GM23338 (cell line): ENCODE measurements around the gene VILL. TPM values are rescaled to one million over a fixed set of nuclear protein-coding genes. Genes with fewer than 3 reads are reported as not detected.

Source experiments
- ATAC-seq: fragments of 200-7000 bp; cut with Tn5 transposase; 3 replicates; pipeline ENCODE4 v1.9.1; 2020
- DNase-seq: peaks from one replicate; pipeline ENCODE4 v3.0.0-alpha.2; 2015; ENCODE audit warnings: low spot score
- H2AFZ ChIP-seq: fragments of 200-600 bp; sonication (generic); 2 replicates; pipeline ENCODE4 v1.8.0; 2016; ENCODE audit warnings: antibody characterized with exemption, mild to moderate bottlenecking, moderate library complexity
- H3F3A ChIP-seq: fragments of 200-600 bp; sonication (generic); replicated peaks from 2 replicates; pipeline ENCODE4 v1.8.0; 2017; ENCODE audit warnings: antibody characterized with exemption, mixed run types, low read depth
- H3K27ac ChIP-seq: fragments of 200-600 bp; sonication (generic); 2 replicates; pipeline ENCODE4 v1.6.1; 2016; ENCODE audit warnings: low read depth
- H3K27me3 ChIP-seq: fragments of 200-600 bp; sonication (generic); 2 replicates; pipeline ENCODE4 v1.8.0; 2016; ENCODE audit warnings: mild to moderate bottlenecking, mixed run types, moderate library complexity; ENCODE audit not compliant: insufficient read depth
- H3K36me3 ChIP-seq: fragments of 200-600 bp; sonication (generic); 2 replicates; pipeline ENCODE4 v1.8.0; 2016; ENCODE audit warnings: mild to moderate bottlenecking; ENCODE audit not compliant: insufficient read depth
- H3K4me1 ChIP-seq: fragments of 200-600 bp; sonication (generic); 2 replicates; pipeline ENCODE4 v1.8.0; 2016; ENCODE audit warnings: mild to moderate bottlenecking, moderate library complexity; ENCODE audit not compliant: insufficient read depth
- H3K4me2 ChIP-seq: fragments of 200-600 bp; sonication (generic); 2 replicates; pipeline ENCODE4 v1.7.1; 2017; ENCODE audit warnings: mixed run types
- H3K4me3 ChIP-seq: fragments of 200-600 bp; sonication (generic); 2 replicates; pipeline ENCODE4 v1.6.1; 2016; ENCODE audit warnings: mixed run types
- H3K79me2 ChIP-seq: fragments of 200-600 bp; sonication (generic); replicated peaks from 2 replicates; pipeline ENCODE4 v1.8.0; 2017; ENCODE audit warnings: mild to moderate bottlenecking; ENCODE audit not compliant: insufficient read depth
- H3K9me2 ChIP-seq: fragments of 200-600 bp; sonication (generic); 2 replicates; pipeline ENCODE4 v1.8.0; 2017; ENCODE audit not compliant: insufficient read depth
- H4K20me1 ChIP-seq: fragments of 200-600 bp; sonication (generic); replicated peaks from 2 replicates; pipeline ENCODE4 v1.8.0; 2017; ENCODE audit warnings: mild to moderate bottlenecking; ENCODE audit not compliant: insufficient read depth
- H3K27ac Mint-ChIP-seq: 2 replicates; pipeline ENCODE4 v1.8.0; 2020; ENCODE audit warnings: inconsistent platforms, mild to moderate bottlenecking, moderate library complexity, mixed read lengths
- H3K27me3 Mint-ChIP-seq: 3 replicates; pipeline ENCODE4 v1.8.0; 2022; ENCODE audit warnings: low read depth, mild to moderate bottlenecking, moderate library complexity, mixed read lengths, inconsistent platforms; ENCODE audit not compliant: insufficient read depth, poor library complexity
- H3K36me3 Mint-ChIP-seq: 3 replicates; pipeline ENCODE4 v1.8.0; 2021; ENCODE audit warnings: low read depth, mild to moderate bottlenecking, inconsistent platforms, moderate library complexity, mixed read lengths
- H3K4me1 Mint-ChIP-seq: 3 replicates; pipeline ENCODE4 v1.8.0; 2020; ENCODE audit warnings: mild to moderate bottlenecking, inconsistent platforms, mixed read lengths
- H3K4me3 Mint-ChIP-seq: 3 replicates; pipeline ENCODE4 v1.8.0; 2021; ENCODE audit warnings: moderate library complexity, mild to moderate bottlenecking, inconsistent platforms, mixed read lengths
- H3K9me3 Mint-ChIP-seq: 3 replicates; pipeline ENCODE4 v1.8.0; 2020; ENCODE audit warnings: moderate library complexity, mild to moderate bottlenecking, inconsistent platforms, mixed read lengths
- EZH2 ChIP-seq: fragments of 200-600 bp; sonication (generic); IDR thresholded peaks from one replicate; pipeline ENCODE4 v1.8.0; 2017; ENCODE audit warnings: antibody characterized with exemption, mild to moderate bottlenecking, low read depth; ENCODE audit not compliant: unreplicated experiment
- NANOG ChIP-seq: IDR thresholded peaks from 2 replicates; pipeline ENCODE4 v1.6.1; 2016; ENCODE audit warnings: antibody characterized with exemption, borderline replicate concordance
- STAT1 ChIP-seq: IDR thresholded peaks from one replicate; pipeline ENCODE4 v1.6.1; 2016; ENCODE audit warnings: antibody characterized with exemption; ENCODE audit not compliant: unreplicated experiment
- ZNF331 ChIP-seq: fragments of 250-450 bp; sonication (Bioruptor Pico); IDR thresholded peaks from 2 replicates; pipeline ENCODE4 v1.5.0; 2020; ENCODE audit warnings: low read depth, mild to moderate bottlenecking, moderate library complexity
- polyA plus RNA-seq: library from polyadenylated mRNA; unstranded; fragments of >200 nt; fragmentation: Nextera tagmentation; extraction: Ambion mirVana; gene quantifications from 2 replicates; pipeline ENCODE4 v1.2.1, GENCODE V29; 2016
- total RNA-seq: library from RNA; depleted of rRNA; stranded (reverse); fragments of >200 nt; shearing (Covaris generic); gene quantifications from 2 replicates; pipeline ENCODE4 v1.2.3, GENCODE V29; 2014
- TF ChIP-seq, protein P1 (sequence below), 2 experiments: fragments of 200-600 bp in 1 of 2; sonication (generic) in 1 of 2; conservative IDR thresholded peaks; 2 replicates each; pipeline versions ENCODE4 v1.5.1 to v1.6.1; 2016 to 2017; ENCODE audit warnings: antibody characterized with exemption in 2 of 2, low read depth in 2 of 2, mild to moderate bottlenecking in 2 of 2, moderate library complexity in 1 of 2
- TF ChIP-seq, protein P2 (sequence below): fragments of 250-450 bp; sonication (Bioruptor Pico); IDR thresholded peaks from 2 replicates; pipeline ENCODE4 v1.5.0; 2020; ENCODE audit warnings: mild to moderate bottlenecking, moderate library complexity

VILL gene
- total and polyA plus RNA-seq, 2 experiments from 2014 or later, result 2.7 to 9.8 TPM

DNA sequence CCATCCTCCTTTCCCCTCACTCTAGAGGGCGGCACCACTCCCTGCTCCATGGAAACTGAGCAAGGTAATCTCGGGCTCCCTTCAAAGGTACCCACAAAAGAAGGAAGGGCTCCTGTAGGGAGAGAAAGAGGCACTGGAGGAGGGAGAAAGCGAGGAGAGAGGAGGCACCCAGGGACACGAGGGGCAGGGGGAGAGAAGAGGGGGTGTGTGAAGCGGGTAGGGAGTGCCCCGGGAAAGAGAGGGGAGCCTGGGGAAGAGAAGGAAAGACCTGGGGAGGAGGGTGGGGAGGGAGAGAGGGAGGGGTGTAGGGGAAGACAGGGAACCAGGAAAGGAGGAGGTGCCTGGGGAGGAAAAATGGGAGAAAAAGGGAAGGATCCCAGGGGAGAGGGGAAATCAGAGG, 523 bp downstream of the VILL start:
- Histone ChIP-seq H3K79me2 (no peaks in the 10 kb centered on the region), H3K27me3 (no peaks in the 10 kb centered on the region), H2AFZ (peak overlapping the region; percentile 96), H4K20me1 (no peaks in the 10 kb centered on the region), H3K4me2 (peak overlapping the region; percentile 80), H3K27ac (no peak overlapping the region), H3K4me1 (peaks cover 11% of the 10 kb centered on the region; the same call in 1 of the 2 replicates), H3K4me3 (peak overlapping the region; percentile 51), H3K36me3 (no peaks in the 10 kb centered on the region), H3F3A (peaks cover 4% of the 10 kb centered on the region; the same call in 1 of the 2 replicates), H3K9me2 (no peaks in the 10 kb centered on the region)
- H3K27me3 Mint-ChIP-seq, result peaks cover 20% of the 10 kb centered on the region
- H3K4me3 Mint-ChIP-seq, result peak overlapping the region; percentile 49
- no peaks in the 10 kb centered on the region for H3K9me3 Mint-ChIP-seq
- ATAC-seq (peak; percentile 17), DNase-seq (peak; percentile 30)
- no peaks in the 10 kb centered on the region for H3K36me3 Mint-ChIP-seq
- H3K27ac Mint-ChIP-seq, result no peak overlapping the region
- TF ChIP-seq EZH2 (no peak), NANOG (no peak), STAT1 (no peak), ZNF331 (CRISPR knock-in tag) (no peak)
- TF ChIP-seq, protein P1, sequence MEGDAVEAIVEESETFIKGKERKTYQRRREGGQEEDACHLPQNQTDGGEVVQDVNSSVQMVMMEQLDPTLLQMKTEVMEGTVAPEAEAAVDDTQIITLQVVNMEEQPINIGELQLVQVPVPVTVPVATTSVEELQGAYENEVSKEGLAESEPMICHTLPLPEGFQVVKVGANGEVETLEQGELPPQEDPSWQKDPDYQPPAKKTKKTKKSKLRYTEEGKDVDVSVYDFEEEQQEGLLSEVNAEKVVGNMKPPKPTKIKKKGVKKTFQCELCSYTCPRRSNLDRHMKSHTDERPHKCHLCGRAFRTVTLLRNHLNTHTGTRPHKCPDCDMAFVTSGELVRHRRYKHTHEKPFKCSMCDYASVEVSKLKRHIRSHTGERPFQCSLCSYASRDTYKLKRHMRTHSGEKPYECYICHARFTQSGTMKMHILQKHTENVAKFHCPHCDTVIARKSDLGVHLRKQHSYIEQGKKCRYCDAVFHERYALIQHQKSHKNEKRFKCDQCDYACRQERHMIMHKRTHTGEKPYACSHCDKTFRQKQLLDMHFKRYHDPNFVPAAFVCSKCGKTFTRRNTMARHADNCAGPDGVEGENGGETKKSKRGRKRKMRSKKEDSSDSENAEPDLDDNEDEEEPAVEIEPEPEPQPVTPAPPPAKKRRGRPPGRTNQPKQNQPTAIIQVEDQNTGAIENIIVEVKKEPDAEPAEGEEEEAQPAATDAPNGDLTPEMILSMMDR (conservative IDR thresholded peaks at IDR 0.05; ENCODE audit: low read depth in 2 of 2), result peak in 1 of 2 experiments; percentile 21; a peak in 1 of 4 replicates
- TF ChIP-seq, protein P2, sequence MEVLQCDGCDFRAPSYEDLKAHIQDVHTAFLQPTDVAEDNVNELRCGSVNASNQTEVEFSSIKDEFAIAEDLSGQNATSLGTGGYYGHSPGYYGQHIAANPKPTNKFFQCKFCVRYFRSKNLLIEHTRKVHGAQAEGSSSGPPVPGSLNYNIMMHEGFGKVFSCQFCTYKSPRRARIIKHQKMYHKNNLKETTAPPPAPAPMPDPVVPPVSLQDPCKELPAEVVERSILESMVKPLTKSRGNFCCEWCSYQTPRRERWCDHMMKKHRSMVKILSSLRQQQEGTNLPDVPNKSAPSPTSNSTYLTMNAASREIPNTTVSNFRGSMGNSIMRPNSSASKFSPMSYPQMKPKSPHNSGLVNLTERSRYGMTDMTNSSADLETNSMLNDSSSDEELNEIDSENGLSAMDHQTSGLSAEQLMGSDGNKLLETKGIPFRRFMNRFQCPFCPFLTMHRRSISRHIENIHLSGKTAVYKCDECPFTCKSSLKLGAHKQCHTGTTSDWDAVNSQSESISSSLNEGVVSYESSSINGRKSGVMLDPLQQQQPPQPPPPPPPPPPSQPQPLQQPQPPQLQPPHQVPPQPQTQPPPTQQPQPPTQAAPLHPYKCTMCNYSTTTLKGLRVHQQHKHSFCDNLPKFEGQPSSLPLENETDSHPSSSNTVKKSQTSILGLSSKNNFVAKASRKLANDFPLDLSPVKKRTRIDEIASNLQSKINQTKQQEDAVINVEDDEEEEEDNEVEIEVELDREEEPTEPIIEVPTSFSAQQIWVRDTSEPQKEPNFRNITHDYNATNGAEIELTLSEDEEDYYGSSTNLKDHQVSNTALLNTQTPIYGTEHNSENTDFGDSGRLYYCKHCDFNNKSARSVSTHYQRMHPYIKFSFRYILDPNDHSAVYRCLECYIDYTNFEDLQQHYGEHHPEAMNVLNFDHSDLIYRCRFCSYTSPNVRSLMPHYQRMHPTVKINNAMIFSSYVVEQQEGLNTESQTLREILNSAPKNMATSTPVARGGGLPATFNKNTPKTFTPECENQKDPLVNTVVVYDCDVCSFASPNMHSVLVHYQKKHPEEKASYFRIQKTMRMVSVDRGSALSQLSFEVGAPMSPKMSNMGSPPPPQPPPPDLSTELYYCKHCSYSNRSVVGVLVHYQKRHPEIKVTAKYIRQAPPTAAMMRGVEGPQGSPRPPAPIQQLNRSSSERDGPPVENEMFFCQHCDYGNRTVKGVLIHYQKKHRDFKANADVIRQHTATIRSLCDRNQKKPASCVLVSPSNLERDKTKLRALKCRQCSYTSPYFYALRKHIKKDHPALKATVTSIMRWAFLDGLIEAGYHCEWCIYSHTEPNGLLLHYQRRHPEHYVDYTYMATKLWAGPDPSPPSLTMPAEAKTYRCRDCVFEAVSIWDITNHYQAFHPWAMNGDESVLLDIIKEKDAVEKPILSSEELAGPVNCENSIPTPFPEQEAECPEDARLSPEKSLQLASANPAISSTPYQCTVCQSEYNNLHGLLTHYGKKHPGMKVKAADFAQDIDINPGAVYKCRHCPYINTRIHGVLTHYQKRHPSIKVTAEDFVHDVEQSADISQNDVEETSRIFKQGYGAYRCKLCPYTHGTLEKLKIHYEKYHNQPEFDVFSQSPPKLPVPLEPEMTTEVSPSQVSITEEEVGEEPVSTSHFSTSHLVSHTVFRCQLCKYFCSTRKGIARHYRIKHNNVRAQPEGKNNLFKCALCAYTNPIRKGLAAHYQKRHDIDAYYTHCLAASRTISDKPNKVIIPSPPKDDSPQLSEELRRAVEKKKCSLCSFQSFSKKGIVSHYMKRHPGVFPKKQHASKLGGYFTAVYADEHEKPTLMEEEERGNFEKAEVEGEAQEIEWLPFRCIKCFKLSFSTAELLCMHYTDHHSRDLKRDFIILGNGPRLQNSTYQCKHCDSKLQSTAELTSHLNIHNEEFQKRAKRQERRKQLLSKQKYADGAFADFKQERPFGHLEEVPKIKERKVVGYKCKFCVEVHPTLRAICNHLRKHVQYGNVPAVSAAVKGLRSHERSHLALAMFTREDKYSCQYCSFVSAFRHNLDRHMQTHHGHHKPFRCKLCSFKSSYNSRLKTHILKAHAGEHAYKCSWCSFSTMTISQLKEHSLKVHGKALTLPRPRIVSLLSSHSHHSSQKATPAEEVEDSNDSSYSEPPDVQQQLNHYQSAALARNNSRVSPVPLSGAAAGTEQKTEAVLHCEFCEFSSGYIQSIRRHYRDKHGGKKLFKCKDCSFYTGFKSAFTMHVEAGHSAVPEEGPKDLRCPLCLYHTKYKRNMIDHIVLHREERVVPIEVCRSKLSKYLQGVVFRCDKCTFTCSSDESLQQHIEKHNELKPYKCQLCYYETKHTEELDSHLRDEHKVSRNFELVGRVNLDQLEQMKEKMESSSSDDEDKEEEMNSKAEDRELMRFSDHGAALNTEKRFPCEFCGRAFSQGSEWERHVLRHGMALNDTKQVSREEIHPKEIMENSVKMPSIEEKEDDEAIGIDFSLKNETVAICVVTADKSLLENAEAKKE (CRISPR knock-in tag), result no peak
- peaks cover 12% of the 10 kb centered on the region for H3K4me1 Mint-ChIP-seq
